ENCODE data around the gene ATIC.

ATIC gene

DNA sequence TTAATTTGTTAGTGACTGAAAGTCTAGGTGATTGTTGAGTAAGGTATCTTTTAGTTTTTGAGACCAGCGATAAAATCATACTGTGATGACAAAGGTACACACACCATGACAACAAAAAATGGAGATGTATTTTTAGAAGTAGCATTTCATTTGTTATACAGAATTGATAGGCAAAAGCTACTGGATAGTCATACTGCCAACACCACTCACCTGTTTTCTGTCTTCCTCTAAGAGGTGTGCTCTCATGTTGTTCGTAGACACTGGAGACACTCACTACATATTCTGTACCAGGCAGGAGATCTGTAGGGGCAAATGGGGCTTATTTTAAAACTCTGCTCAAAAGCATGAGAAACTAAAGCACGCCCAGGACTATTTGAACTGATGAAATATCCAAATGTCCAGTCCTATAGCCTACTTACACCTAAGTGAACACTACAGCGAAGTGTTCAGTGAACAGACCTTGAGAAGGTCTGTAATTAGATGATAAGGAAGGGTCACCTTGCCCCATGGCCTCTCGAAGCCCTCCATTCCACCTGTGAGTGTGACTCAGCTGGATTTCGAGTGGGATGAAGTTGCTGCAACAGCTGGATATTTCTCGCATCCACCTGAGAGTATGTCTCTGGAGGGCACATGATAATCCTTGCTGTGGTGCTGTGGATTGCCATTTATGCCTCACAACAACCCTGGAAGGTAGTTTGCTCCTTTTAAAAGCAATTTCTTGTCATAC lies 76.3 kb downstream of the ATIC start (continued):
- TF ChIP-seq, protein P1, sequence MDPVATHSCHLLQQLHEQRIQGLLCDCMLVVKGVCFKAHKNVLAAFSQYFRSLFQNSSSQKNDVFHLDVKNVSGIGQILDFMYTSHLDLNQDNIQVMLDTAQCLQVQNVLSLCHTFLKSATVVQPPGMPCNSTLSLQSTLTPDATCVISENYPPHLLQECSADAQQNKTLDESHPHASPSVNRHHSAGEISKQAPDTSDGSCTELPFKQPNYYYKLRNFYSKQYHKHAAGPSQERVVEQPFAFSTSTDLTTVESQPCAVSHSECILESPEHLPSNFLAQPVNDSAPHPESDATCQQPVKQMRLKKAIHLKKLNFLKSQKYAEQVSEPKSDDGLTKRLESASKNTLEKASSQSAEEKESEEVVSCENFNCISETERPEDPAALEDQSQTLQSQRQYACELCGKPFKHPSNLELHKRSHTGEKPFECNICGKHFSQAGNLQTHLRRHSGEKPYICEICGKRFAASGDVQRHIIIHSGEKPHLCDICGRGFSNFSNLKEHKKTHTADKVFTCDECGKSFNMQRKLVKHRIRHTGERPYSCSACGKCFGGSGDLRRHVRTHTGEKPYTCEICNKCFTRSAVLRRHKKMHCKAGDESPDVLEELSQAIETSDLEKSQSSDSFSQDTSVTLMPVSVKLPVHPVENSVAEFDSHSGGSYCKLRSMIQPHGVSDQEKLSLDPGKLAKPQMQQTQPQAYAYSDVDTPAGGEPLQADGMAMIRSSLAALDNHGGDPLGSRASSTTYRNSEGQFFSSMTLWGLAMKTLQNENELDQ (tag by site-specific recombination; IDR thresholded peaks at IDR 0.05; ENCODE audit: low read depth): no peak

DNA sequence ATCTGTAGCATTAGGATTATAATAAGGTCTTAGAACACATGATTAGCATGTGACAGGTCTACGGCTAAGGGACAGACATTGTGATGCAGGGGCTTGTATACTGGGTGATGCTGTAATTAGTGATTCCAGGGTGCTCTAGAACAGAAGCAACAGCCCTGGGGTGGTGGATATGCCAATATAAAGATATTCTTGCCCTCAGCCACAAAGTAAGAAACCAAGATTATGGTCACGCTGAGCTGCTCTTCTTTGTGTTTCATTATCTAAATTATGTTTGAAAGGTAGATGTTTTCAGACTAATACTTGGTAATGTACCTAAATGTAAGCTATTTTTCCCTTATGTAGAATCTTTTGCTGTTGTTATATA lies 78.7 kb downstream of the ATIC start:
- no peak overlapping the region for H3K4me3 ChIP-seq (ENCODE audit: low read depth, low read length)
- peaks cover 28 to 74% of the 10 kb centered on the region in 2 experiments for H3K36me3 ChIP-seq (ENCODE audit: control insufficient read depth in 2 of 2, insufficient read depth in 1 of 2, low read length in 2 of 2)
- no peak overlapping the region for H3K27ac ChIP-seq (ENCODE audit: extremely low read depth, low read depth, low read length)
- ChIA-PET POLR2A (no interaction called here), CTCF (interaction anchor here (1.1 kb wide), 1 partner anchor 530 kb away, joined by 4 read pairs; no protein-coding TSS in a partner anchor)
- no peaks in the 10 kb centered on the region for H3K9me3 ChIP-seq (ENCODE audit: control insufficient read depth, insufficient read depth, low read depth, low read length)
- H3K4me1 ChIP-seq (ENCODE audit: control insufficient read depth, insufficient read depth, low read length): no peaks in the 10 kb centered on the region
- no peak for TF ChIP-seq MEIS1 (CRISPR knock-in tag; IDR thresholded peaks at IDR 0.05; ENCODE audit: borderline replicate concordance)
- no peak for TF ChIP-seq ELK4 (IDR thresholded peaks at IDR 0.05; ENCODE audit: borderline replicate concordance, low read depth, low read length)
- TF ChIP-seq, protein P2, sequence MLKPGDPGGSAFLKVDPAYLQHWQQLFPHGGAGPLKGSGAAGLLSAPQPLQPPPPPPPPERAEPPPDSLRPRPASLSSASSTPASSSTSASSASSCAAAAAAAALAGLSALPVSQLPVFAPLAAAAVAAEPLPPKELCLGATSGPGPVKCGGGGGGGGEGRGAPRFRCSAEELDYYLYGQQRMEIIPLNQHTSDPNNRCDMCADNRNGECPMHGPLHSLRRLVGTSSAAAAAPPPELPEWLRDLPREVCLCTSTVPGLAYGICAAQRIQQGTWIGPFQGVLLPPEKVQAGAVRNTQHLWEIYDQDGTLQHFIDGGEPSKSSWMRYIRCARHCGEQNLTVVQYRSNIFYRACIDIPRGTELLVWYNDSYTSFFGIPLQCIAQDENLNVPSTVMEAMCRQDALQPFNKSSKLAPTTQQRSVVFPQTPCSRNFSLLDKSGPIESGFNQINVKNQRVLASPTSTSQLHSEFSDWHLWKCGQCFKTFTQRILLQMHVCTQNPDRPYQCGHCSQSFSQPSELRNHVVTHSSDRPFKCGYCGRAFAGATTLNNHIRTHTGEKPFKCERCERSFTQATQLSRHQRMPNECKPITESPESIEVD (tag by site-specific recombination; IDR thresholded peaks at IDR 0.05): no peak
- TF ChIP-seq ZNF433 (tag by site-specific recombination; IDR thresholded peaks at IDR 0.05; ENCODE audit: low read depth): no peak
- TF ChIP-seq, protein P3, sequence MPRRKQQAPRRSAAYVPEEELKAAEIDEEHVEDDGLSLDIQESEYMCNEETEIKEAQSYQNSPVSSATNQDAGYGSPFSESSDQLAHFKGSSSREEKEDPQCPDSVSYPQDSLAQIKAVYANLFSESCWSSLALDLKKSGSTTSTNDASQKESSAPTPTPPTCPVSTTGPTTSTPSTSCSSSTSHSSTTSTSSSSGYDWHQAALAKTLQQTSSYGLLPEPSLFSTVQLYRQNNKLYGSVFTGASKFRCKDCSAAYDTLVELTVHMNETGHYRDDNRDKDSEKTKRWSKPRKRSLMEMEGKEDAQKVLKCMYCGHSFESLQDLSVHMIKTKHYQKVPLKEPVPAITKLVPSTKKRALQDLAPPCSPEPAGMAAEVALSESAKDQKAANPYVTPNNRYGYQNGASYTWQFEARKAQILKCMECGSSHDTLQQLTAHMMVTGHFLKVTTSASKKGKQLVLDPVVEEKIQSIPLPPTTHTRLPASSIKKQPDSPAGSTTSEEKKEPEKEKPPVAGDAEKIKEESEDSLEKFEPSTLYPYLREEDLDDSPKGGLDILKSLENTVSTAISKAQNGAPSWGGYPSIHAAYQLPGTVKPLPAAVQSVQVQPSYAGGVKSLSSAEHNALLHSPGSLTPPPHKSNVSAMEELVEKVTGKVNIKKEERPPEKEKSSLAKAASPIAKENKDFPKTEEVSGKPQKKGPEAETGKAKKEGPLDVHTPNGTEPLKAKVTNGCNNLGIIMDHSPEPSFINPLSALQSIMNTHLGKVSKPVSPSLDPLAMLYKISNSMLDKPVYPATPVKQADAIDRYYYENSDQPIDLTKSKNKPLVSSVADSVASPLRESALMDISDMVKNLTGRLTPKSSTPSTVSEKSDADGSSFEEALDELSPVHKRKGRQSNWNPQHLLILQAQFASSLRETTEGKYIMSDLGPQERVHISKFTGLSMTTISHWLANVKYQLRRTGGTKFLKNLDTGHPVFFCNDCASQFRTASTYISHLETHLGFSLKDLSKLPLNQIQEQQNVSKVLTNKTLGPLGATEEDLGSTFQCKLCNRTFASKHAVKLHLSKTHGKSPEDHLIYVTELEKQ (tag by site-specific recombination; IDR thresholded peaks at IDR 0.05; ENCODE audit: borderline replicate concordance): no peak

DNA sequence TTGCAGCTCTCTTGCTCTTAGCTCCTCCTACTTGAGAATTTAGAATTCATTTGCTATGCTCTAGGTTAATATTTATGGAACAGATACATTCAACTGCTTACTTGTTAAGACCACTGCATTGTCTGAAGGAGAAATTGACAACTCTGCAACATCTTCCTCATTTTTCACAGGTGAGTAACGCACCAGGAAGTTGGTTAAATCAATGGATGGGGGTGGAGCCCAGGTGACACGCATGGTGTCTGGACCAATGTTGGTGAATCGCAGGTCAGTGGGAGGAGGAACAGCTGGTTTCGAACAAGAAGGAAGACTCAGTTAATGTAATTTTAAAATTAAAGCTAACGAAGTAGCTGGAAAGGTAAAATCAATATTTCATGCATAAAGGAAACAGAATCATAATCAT lies 79.7 kb downstream of the ATIC start:
- CTCF ChIA-PET: interaction anchor here (0.6 to 1.1 kb wide), 2 partner anchors 51 to 529 kb away, joined by 4 to 6 read pairs; no protein-coding TSS in a partner anchor
- peaks cover 32 to 74% of the 10 kb centered on the region in 2 experiments for H3K36me3 ChIP-seq (ENCODE audit: control insufficient read depth in 2 of 2, insufficient read depth in 1 of 2, low read length in 2 of 2)
- H3K9me3 ChIP-seq (ENCODE audit: control insufficient read depth, insufficient read depth, low read depth, low read length): no peaks in the 10 kb centered on the region
- H3K4me1 ChIP-seq (ENCODE audit: control insufficient read depth, insufficient read depth, low read length): no peaks in the 10 kb centered on the region
- no peak overlapping the region for H3K4me3 ChIP-seq (ENCODE audit: low read depth, low read length)
- TF ChIP-seq ZNF354C (tag by site-specific recombination; IDR thresholded peaks at IDR 0.05; ENCODE audit: borderline replicate concordance, low read depth) (no peak), ZFP41 (tag by site-specific recombination; IDR thresholded peaks at IDR 0.05; ENCODE audit: borderline replicate concordance) (no peak), ZSCAN23 (tag by site-specific recombination; IDR thresholded peaks at IDR 0.05) (no peak), ZSCAN5A (tag by site-specific recombination; IDR thresholded peaks at IDR 0.05) (no peak), ZNF169 (tag by site-specific recombination; IDR thresholded peaks at IDR 0.05) (no peak), IKZF3 (tag by site-specific recombination; IDR thresholded peaks at IDR 0.05) (no peak), ZNF768 (tag by site-specific recombination; IDR thresholded peaks at IDR 0.05) (no peak), SETDB1 (IDR thresholded peaks at IDR 0.05; ENCODE audit: insufficient read length, low read length) (no peak), ZNF239 (tag by site-specific recombination; IDR thresholded peaks at IDR 0.05) (no peak), ZNF202 (tag by site-specific recombination; IDR thresholded peaks at IDR 0.05; ENCODE audit: borderline replicate concordance) (no peak)
- TF ChIP-seq, protein P4, sequence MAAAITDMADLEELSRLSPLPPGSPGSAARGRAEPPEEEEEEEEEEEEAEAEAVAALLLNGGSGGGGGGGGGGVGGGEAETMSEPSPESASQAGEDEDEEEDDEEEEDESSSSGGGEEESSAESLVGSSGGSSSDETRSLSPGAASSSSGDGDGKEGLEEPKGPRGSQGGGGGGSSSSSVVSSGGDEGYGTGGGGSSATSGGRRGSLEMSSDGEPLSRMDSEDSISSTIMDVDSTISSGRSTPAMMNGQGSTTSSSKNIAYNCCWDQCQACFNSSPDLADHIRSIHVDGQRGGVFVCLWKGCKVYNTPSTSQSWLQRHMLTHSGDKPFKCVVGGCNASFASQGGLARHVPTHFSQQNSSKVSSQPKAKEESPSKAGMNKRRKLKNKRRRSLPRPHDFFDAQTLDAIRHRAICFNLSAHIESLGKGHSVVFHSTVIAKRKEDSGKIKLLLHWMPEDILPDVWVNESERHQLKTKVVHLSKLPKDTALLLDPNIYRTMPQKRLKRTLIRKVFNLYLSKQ (tag by site-specific recombination; IDR thresholded peaks at IDR 0.05; ENCODE audit: borderline replicate concordance): no peak
- H3K27ac ChIP-seq (ENCODE audit: extremely low read depth, low read depth, low read length): no peak overlapping the region
- POLR2A ChIA-PET: no interaction called here
